OCI-LY1 (cell line): ENCODE results near the gene KRT17.

Source experiments
- CTCF ChIP-seq: fragments of 200-600 bp; sonication (generic), shearing (Covaris generic); IDR thresholded peaks from 2 replicates; pipeline ENCODE4 v1.5.1; 2017; ENCODE audit warnings: mild to moderate bottlenecking, antibody characterized with exemption, low read length, moderate library complexity, mixed read lengths
- EZH2 ChIP-seq: fragments of 200-600 bp; sonication (generic), shearing (Covaris generic); IDR thresholded peaks from 2 replicates; pipeline ENCODE4 v1.8.0; 2017; ENCODE audit warnings: borderline replicate concordance, mixed run types, mild to moderate bottlenecking, antibody characterized with exemption, low read length, moderate library complexity, mixed read lengths

GRCh38 chr17:41571561-41572434, 52.6 kb downstream of the KRT17 start, which contains the start of gene KRT9:
- TF ChIP-seq CTCF: no peak
- TF ChIP-seq EZH2: no peak
